B cell (primary cell): Measurements from ENCODE around the gene MARCKS. TPM values are rescaled to one million over a fixed set of nuclear protein-coding genes. Genes with fewer than 3 reads are reported as not detected.

Source experiments
- ATAC-seq: fragments of 200-7000 bp; cut with Tn5 transposase; one replicate; pipeline ENCODE4 v1.10.0; 2021; ENCODE audit warnings: low read depth, mild to moderate bottlenecking, moderate number of reproducible peaks, moderate library complexity
- CTCF ChIA-PET: fragments of 350-600 bp; sonication (Branson Sonifier 250); formaldehyde crosslinking; loops from one replicate; lab custom pipeline; 2021; ENCODE audit warnings: antibody characterized with exemption, inconsistent platforms; lab: Charles Lee
- POLR2A ChIA-PET: fragments of 350-600 bp; sonication (Branson Sonifier 250); formaldehyde crosslinking; loops from one replicate; lab custom pipeline; 2021; ENCODE audit warnings: antibody characterized with exemption; lab: Charles Lee
- DNase-seq: peaks from one replicate; pipeline ENCODE4 v3.0.0; 2013
- H2AFZ ChIP-seq: 2 replicates; pipeline ENCODE4 v1.6.1; 2012; ENCODE audit warnings: mild to moderate bottlenecking, low read depth, low read length; ENCODE audit not compliant: insufficient read depth, poor library complexity, severe bottlenecking
- H3K27ac ChIP-seq, 2 donors: 1 replicate in 1 of 2; 2 replicates in 1 of 2; pipeline ENCODE4 v1.5.1; 2012 to 2013; ENCODE audit warnings: low read length in 2 of 2, mild to moderate bottlenecking in 2 of 2, moderate library complexity in 1 of 2
- H3K27me3 ChIP-seq, 4 experiments: fragments of 200-600 bp in 1 of 4; sonication (generic) in 1 of 4; replicated peaks in 1 of 4; 1 replicate in 2 of 4; 2 replicates in 2 of 4; pipeline versions ENCODE4 v1.6.1 to v1.7.0; 2013 to 2016; ENCODE audit warnings: low read length in 3 of 4, mild to moderate bottlenecking in 2 of 4, mixed read lengths in 1 of 4, moderate library complexity in 1 of 4; ENCODE audit not compliant: insufficient read depth in 4 of 4, control insufficient read depth in 3 of 4; ENCODE audit errors: control extremely low read depth in 1 of 4
- H3K36me3 ChIP-seq, 2 experiments: replicated peaks in 1 of 2; 1 replicate in 1 of 2; 2 replicates in 1 of 2; pipeline versions ENCODE4 v1.6.1 to v1.7.1; 2013; ENCODE audit warnings: low read length in 1 of 2; ENCODE audit not compliant: insufficient read depth in 2 of 2, control insufficient read depth in 1 of 2; ENCODE audit errors: control extremely low read depth in 1 of 2, extremely low read depth in 1 of 2
- H3K4me1 ChIP-seq, 2 donors: fragments of 200-600 bp in 1 of 2; sonication (generic) in 1 of 2; 1 replicate in 1 of 2; 2 replicates in 1 of 2; pipeline versions ENCODE4 v1.5.1 to v1.6.1; 2013 to 2017; ENCODE audit warnings: low read length in 2 of 2; ENCODE audit not compliant: control insufficient read depth in 2 of 2, insufficient read depth in 2 of 2
- H3K4me2 ChIP-seq: replicated peaks from 2 replicates; pipeline ENCODE3; 2012; ENCODE audit warnings: mild to moderate bottlenecking, low read depth, low read length; ENCODE audit not compliant: poor library complexity, severe bottlenecking
- H3K4me3 ChIP-seq, 5 experiments: fragments of 200-600 bp in 1 of 5; sonication (generic) in 1 of 5; 1 replicate in 3 of 5; 2 replicates in 2 of 5; pipeline versions ENCODE4 v1.5.1 to v1.7.0; 2011 to 2016; ENCODE audit warnings: low read length in 4 of 5, mild to moderate bottlenecking in 4 of 5, low read depth in 2 of 5, control low read depth in 1 of 5, moderate library complexity in 1 of 5; ENCODE audit not compliant: insufficient read depth in 1 of 5; ENCODE audit errors: control extremely low read depth in 1 of 5, extremely low read depth in 1 of 5
- H3K79me2 ChIP-seq: fragments of 200-600 bp; sonication (generic); one replicate; pipeline ENCODE4 v1.6.0; 2016; ENCODE audit warnings: low read length; ENCODE audit not compliant: control insufficient read depth, insufficient read depth
- H3K9ac ChIP-seq: fragments of 200-600 bp; sonication (generic); 2 replicates; pipeline ENCODE4 v1.6.1; 2017; ENCODE audit warnings: mild to moderate bottlenecking, low read length, moderate library complexity
- H3K9me3 ChIP-seq, 3 donors: one replicate each; pipeline versions ENCODE4 v1.6.1 to v1.7.1; 2013; ENCODE audit warnings: low read length in 2 of 3; ENCODE audit not compliant: control insufficient read depth in 2 of 3, insufficient read depth in 1 of 3; ENCODE audit errors: control extremely low read depth in 1 of 3
- H4K20me1 ChIP-seq: 2 replicates; pipeline ENCODE4 v1.6.0; 2012; ENCODE audit warnings: mild to moderate bottlenecking, low read length; ENCODE audit not compliant: insufficient read depth, control insufficient read depth, poor library complexity, severe bottlenecking
- H3K27ac Mint-ChIP-seq: one replicate; pipeline ENCODE4 v1.8.0; 2021; ENCODE audit warnings: mixed read lengths
- H3K27me3 Mint-ChIP-seq: one replicate; pipeline ENCODE4 v1.8.0; 2021; ENCODE audit warnings: mixed read lengths
- H3K4me1 Mint-ChIP-seq: one replicate; pipeline ENCODE4 v1.8.0; 2021; ENCODE audit warnings: mixed read lengths
- H3K4me3 Mint-ChIP-seq: one replicate; pipeline ENCODE4 v1.8.0; 2021; ENCODE audit warnings: mixed read lengths
- H3K9me3 Mint-ChIP-seq: one replicate; pipeline ENCODE4 v1.8.0; 2022; ENCODE audit warnings: mixed read lengths; ENCODE audit not compliant: insufficient read depth
- CTCF ChIP-seq: fragments of 200-600 bp; IDR thresholded peaks from one replicate; pipeline ENCODE4 v1.8.0; 2022; ENCODE audit warnings: antibody characterized with exemption, mild to moderate bottlenecking
- EZH2 ChIP-seq: IDR thresholded peaks from 2 replicates; pipeline ENCODE4 v1.6.1; 2012; ENCODE audit warnings: borderline replicate concordance, low read depth, mild to moderate bottlenecking, moderate library complexity, low read length; ENCODE audit not compliant: insufficient read depth, poor library complexity, severe bottlenecking
- WGBS: methylation state at CpG from one replicate; pipeline ENCODE4 v1.1.5; 2013; ENCODE audit warnings: missing lambda C conversion rate; ENCODE audit not compliant: insufficient coverage; 5-methylcytosine and 5-hydroxymethylcytosine counted together
- intact Hi-C: fragments of 100-400 bp; cut with micrococcal nuclease; formaldehyde crosslinking; loops from one replicate; pipeline ENCODE4 v1.10.0; 2022
- polyA plus RNA-seq: library from polyadenylated mRNA; depleted of rRNA; stranded (reverse); fragments of >200 nt; gene quantifications from 2 replicates; pipeline ENCODE4 v1.2.3, GENCODE V29; 2012
- total RNA-seq, 2 donors: library from RNA; stranded (reverse); fragments of 120-200 nt in 1 of 2; gene quantifications; 1 replicate in 1 of 2; 2 replicates in 1 of 2; pipeline versions ENCODE4 v1.2.3 to v1.2.4, GENCODE V29; 2013 to 2022

MARCKS gene
- total and polyA plus RNA-seq, 2 donors (not counting 1 experiment from before 2014, with no cell fraction given) = 15.4 to 58.6 TPM

GRCh38 chr6:113870917-113871316 is 13.8 kb downstream of the MARCKS start:
- Histone ChIP-seq H3K36me3 (no peaks in the 10 kb centered on the region), H3K4me1 (peaks cover 7 to 8% of the 10 kb centered on the region in 2 donors), H3K9me3 (no peaks in the 10 kb centered on the region), H3K27ac (no peak overlapping the region), H4K20me1 (no peaks in the 10 kb centered on the region), H3K4me2 (no peak overlapping the region), H3K79me2 (no peaks in the 10 kb centered on the region), H2AFZ (no peak overlapping the region), H3K9ac (no peak overlapping the region), H3K4me3 (no peak overlapping the region), H3K27me3 (no peaks in the 10 kb centered on the region)
- no CpG with 5 or more reads among the region's 2 CpGs for WGBS
- ChIA-PET POLR2A (interaction anchor here (1.0 kb wide), 1 partner anchor 12 kb away, joined by 3 read pairs; no protein-coding TSS in a partner anchor), CTCF (interaction anchor here (0.9 to 1.9 kb wide), 4 partner anchors 8 to 1691 kb away, joined by 3 to 13 read pairs (median 7); no protein-coding TSS in a partner anchor)
- Mint-ChIP-seq H3K9me3 (no peaks in the 10 kb centered on the region), H3K27ac (no peak overlapping the region), H3K27me3 (no peaks in the 10 kb centered on the region), H3K4me1 (peaks cover 14% of the 10 kb centered on the region), H3K4me3 (no peak overlapping the region)
- TF ChIP-seq CTCF (no peak), EZH2 (no peak)
- DNase-seq = no peak
- intact Hi-C loops = no loop called here
- no peak for ATAC-seq

DNA sequence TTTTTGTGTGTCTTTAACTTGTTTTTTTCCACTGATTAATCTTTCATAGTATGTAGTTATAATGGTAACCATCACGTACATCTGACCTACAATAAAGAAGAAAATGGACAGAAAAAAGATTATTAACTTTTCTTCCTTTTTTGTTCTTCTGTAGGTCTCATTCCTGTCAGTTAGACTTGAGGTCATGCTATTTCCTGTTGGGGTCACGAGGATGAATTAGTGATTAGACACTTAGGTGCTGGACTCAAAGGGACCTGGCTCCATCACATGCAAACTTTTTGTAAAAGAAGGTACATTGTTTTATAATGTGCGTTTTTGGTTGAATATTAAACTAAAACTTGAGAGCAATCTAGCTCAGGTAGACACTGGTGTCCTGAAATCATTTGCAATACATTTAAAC is 14.8 kb downstream of the MARCKS start:
- no peaks in the 10 kb centered on the region for H4K20me1 ChIP-seq
- no peak overlapping the region for H3K4me2 ChIP-seq
- H3K9ac ChIP-seq = no peak overlapping the region
- no peak overlapping the region for H3K27ac Mint-ChIP-seq
- no peaks in the 10 kb centered on the region for H3K27me3 ChIP-seq
- no peak overlapping the region for H3K4me3 ChIP-seq
- H3K4me1 Mint-ChIP-seq = peaks cover 14% of the 10 kb centered on the region
- no peaks in the 10 kb centered on the region for H3K27me3 Mint-ChIP-seq
- no peaks in the 10 kb centered on the region for H3K9me3 Mint-ChIP-seq
- no peak for ATAC-seq
- no peaks in the 10 kb centered on the region for H3K36me3 ChIP-seq
- H3K4me3 Mint-ChIP-seq = no peak overlapping the region
- peaks cover 7 to 8% of the 10 kb centered on the region in 2 donors for H3K4me1 ChIP-seq
- H2AFZ ChIP-seq = no peak overlapping the region
- DNase-seq = no peak
- WGBS = 14% methylated on average over 1 of the region's 3 CpGs
- no peak for TF ChIP-seq EZH2
- TF ChIP-seq CTCF = no peak
- POLR2A ChIA-PET = interaction anchor here (1.6 kb wide), 1 partner anchor 13 kb away, joined by 5 read pairs; no protein-coding TSS in a partner anchor
- CTCF ChIA-PET = interaction anchor here (1.8 kb wide), 1 partner anchor 13 kb away, joined by 15 read pairs; no protein-coding TSS in a partner anchor
- no peaks in the 10 kb centered on the region for H3K9me3 ChIP-seq
- intact Hi-C loops = no loop called here
- H3K79me2 ChIP-seq = no peaks in the 10 kb centered on the region
- H3K27ac ChIP-seq = no peak overlapping the region
